ENCODE measurements around the gene ASTN2.

DNA sequence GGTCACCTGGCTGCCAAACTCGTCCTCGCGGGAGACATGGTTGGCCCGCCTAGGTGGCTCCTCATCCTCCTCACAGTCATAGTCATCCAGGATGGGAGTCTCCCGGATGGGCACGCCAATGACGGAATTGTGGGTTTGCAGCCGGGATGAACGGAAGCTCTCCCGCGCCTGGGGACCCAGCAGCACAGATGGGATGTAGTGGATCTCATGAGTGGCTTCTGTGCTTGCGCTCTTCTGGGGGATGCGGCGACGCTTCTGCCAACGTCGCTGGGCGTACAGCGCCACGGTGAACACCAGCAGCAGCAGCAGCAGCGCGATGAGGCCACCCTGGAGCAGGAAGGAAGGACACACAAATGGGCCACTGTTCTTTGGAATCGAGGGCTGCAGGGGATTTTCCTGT is 200.4 kb downstream of the ASTN2 start:
- no peak for TF ChIP-seq EZH2phosphoT487 (IDR thresholded peaks at IDR 0.05; ENCODE audit: borderline replicate concordance, low read length)
- TF ChIP-seq, protein P1, sequence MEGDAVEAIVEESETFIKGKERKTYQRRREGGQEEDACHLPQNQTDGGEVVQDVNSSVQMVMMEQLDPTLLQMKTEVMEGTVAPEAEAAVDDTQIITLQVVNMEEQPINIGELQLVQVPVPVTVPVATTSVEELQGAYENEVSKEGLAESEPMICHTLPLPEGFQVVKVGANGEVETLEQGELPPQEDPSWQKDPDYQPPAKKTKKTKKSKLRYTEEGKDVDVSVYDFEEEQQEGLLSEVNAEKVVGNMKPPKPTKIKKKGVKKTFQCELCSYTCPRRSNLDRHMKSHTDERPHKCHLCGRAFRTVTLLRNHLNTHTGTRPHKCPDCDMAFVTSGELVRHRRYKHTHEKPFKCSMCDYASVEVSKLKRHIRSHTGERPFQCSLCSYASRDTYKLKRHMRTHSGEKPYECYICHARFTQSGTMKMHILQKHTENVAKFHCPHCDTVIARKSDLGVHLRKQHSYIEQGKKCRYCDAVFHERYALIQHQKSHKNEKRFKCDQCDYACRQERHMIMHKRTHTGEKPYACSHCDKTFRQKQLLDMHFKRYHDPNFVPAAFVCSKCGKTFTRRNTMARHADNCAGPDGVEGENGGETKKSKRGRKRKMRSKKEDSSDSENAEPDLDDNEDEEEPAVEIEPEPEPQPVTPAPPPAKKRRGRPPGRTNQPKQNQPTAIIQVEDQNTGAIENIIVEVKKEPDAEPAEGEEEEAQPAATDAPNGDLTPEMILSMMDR (IDR thresholded peaks at IDR 0.05; ENCODE audit: low read depth, low read length, poor library complexity, severe bottlenecking): no peak

Measured in DOHH2 (cell line).